Osteoblast (primary cell): ENCODE measurements around the gene RPL13A. TPM values are rescaled to one million over a fixed set of nuclear protein-coding genes. Genes with fewer than 3 reads are reported as not detected.
A peak's percentile ranks its signal among the peaks of the same experiment; 100 is the strongest.

ENCODE experiments used
- DNase-seq: peaks from one replicate; pipeline ENCODE4 v3.0.0; 2011; ENCODE audit warnings: low spot score, mixed read lengths; ENCODE audit not compliant: insufficient read length; ENCODE audit errors: missing footprints
- H2AFZ ChIP-seq: 2 replicates; pipeline ENCODE4 v1.6.0; 2011; ENCODE audit warnings: mild to moderate bottlenecking, low read length
- H3K27ac ChIP-seq: 2 replicates; pipeline ENCODE4 v1.5.1; 2011; ENCODE audit warnings: mild to moderate bottlenecking, low read depth, low read length, moderate library complexity
- H3K27me3 ChIP-seq: 2 replicates; pipeline ENCODE4 v1.6.0; 2012; ENCODE audit warnings: mild to moderate bottlenecking, control low read depth, inconsistent platforms, low read length, moderate library complexity; ENCODE audit not compliant: insufficient read depth
- H3K36me3 ChIP-seq: 2 replicates; pipeline ENCODE4 v1.5.1; 2011; ENCODE audit warnings: mild to moderate bottlenecking, low read length, control low read depth, moderate library complexity; ENCODE audit not compliant: insufficient read depth
- H3K4me1 ChIP-seq: 2 replicates; pipeline ENCODE4 v1.5.1; 2011; ENCODE audit warnings: mild to moderate bottlenecking, low read length, control low read depth, moderate library complexity; ENCODE audit not compliant: insufficient read depth
- H3K4me2 ChIP-seq: 2 replicates; pipeline ENCODE4 v1.6.0; 2011; ENCODE audit warnings: mild to moderate bottlenecking, low read length; ENCODE audit not compliant: insufficient read depth
- H3K4me3 ChIP-seq: fragments of 200-600 bp; sonication (generic); 3 replicates; pipeline ENCODE4 v1.5.1; 2012; ENCODE audit warnings: mild to moderate bottlenecking, low read length, inconsistent platforms; ENCODE audit not compliant: insufficient read depth
- H3K79me2 ChIP-seq: 2 replicates; pipeline ENCODE4 v1.6.0; 2012; ENCODE audit warnings: mild to moderate bottlenecking, low read length, control low read depth, inconsistent platforms; ENCODE audit not compliant: insufficient read depth
- H3K9me3 ChIP-seq: 2 replicates; pipeline ENCODE4 v1.5.1; 2011; ENCODE audit warnings: low read depth, low read length, control low read depth
- H4K20me1 ChIP-seq: 2 replicates; pipeline ENCODE4 v1.6.0; 2012; ENCODE audit warnings: mild to moderate bottlenecking, low read length, control low read depth; ENCODE audit not compliant: insufficient read depth
- total RNA-seq: library from RNA; depleted of rRNA; stranded (reverse); fragments of >200 nt; gene quantifications from 2 replicates; pipeline ENCODE4 v1.2.3, GENCODE V29; 2012
- TF ChIP-seq, protein P1 (sequence below): IDR thresholded peaks from 2 replicates; pipeline ENCODE4 v1.5.1; 2011; ENCODE audit warnings: mild to moderate bottlenecking, low read depth, low read length, moderate library complexity; ENCODE audit errors: extremely low read depth

RPL13A gene
- total RNA-seq, 1 donor, result 2,185 TPM

DNA sequence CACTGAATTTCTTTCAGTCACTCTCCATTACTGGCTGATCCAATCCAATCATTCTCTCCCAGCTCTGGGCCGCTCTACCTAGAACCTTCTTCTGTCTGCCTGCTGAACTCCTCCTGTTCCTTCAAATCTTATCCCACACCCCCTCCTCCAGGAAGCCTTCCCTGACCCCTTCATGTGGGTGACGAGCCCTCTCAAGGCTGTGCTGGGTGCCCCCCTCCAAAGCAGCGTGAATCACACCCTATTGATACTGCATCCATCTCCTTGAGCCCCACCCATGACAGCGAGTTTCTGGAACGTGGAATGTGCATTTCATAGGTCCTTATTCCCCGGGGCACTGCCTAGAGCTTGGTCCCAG, 39.0 kb upstream of the RPL13A start:
- Histone ChIP-seq H3K9me3 (no peaks in the 10 kb centered on the region), H2AFZ (no peak overlapping the region), H3K36me3 (peaks cover 6% of the 10 kb centered on the region), H3K4me1 (peaks cover 5% of the 10 kb centered on the region), H4K20me1 (no peaks in the 10 kb centered on the region), H3K4me2 (no peak overlapping the region), H3K27ac (no peak overlapping the region), H3K4me3 (no peak overlapping the region), H3K79me2 (peaks cover 15% of the 10 kb centered on the region), H3K27me3 (no peaks in the 10 kb centered on the region)
- no peak for DNase-seq
- TF ChIP-seq, protein P1, sequence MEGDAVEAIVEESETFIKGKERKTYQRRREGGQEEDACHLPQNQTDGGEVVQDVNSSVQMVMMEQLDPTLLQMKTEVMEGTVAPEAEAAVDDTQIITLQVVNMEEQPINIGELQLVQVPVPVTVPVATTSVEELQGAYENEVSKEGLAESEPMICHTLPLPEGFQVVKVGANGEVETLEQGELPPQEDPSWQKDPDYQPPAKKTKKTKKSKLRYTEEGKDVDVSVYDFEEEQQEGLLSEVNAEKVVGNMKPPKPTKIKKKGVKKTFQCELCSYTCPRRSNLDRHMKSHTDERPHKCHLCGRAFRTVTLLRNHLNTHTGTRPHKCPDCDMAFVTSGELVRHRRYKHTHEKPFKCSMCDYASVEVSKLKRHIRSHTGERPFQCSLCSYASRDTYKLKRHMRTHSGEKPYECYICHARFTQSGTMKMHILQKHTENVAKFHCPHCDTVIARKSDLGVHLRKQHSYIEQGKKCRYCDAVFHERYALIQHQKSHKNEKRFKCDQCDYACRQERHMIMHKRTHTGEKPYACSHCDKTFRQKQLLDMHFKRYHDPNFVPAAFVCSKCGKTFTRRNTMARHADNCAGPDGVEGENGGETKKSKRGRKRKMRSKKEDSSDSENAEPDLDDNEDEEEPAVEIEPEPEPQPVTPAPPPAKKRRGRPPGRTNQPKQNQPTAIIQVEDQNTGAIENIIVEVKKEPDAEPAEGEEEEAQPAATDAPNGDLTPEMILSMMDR, result no peak

DNA sequence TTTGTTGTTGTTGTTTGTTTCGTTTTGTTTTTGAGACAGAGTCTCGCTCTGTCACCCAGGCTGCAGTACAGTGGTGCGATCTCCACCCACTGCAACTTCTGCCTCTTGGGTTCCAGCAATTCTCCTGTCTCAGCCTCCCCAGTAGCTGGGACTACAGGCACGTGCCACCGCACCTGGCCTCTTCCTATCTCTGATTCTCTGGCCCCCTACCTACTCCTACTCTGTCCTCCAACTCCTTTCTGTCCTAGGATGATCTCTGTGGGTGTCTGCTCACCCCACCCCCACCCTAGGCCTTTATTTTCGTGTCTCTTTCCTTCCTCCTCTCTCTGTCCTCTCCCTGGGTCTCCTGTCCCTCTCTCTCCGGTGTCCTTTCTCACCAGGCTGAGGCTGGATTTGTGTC, 37.0 kb upstream of the RPL13A start:
- Histone ChIP-seq H3K79me2 (peaks cover 27% of the 10 kb centered on the region), H3K27ac (no peak overlapping the region), H2AFZ (peak overlapping the region; percentile 41), H3K9me3 (no peaks in the 10 kb centered on the region), H3K4me2 (peak overlapping the region; percentile 94), H4K20me1 (no peaks in the 10 kb centered on the region), H3K27me3 (no peaks in the 10 kb centered on the region), H3K36me3 (peaks cover 6% of the 10 kb centered on the region), H3K4me3 (peak overlapping the region; percentile 98), H3K4me1 (peaks cover 15% of the 10 kb centered on the region)
- peak; percentile 4 for DNase-seq
- TF ChIP-seq, protein P1, result no peak

DNA sequence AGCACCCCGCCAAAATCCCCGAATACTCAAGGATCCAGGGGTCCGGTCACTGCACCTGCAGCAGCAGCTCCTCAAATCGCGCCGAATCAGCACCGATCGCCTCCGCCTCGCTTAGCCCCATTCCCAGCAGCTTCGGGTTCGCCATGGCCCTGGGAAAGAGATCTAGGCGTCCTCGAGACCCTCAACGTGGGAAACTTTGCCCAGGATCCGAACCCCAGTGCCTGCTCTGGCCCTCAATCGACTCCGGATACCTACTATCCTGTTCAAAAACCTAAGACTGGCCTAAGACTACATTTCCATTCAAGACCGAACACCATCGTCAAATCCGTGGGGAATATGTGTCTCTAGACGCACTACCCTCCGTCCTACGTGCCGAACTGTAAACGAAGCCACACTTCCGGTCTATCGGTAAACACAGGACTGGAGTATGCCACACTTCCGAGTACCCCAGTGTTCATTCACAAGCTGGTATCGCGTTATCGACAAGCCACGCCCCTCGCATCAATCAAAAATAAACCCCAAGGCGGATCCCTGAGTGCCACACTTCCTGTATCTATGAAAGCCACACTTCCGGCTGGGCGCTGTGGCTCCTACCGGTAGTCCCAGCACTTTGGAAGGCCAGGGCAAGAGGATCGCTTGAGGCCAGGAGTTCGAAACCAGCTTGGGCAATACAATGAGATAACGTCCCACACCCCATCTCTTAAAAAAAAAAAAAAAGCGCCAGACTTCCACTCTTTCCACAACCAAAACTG, 35.8 kb upstream of the RPL13A start, which contains the start of gene PIH1D1:
Gene PIH1D1 (minus strand): TSS at position 385 of the 752 bp plus-strand sequence. CDS start 240 bp downstream, at position 145.
- Histone ChIP-seq H2AFZ (peak within 1 kb of the TSS; percentile 91), H3K4me1 (peaks cover 15% of the 10 kb centered on the region), H3K36me3 (peaks cover 6% of the 10 kb centered on the region), H3K9me3 (no peaks in the 10 kb centered on the region), H3K27ac (peak within 1 kb of the TSS; percentile 98), H3K4me3 (peak within 1 kb of the TSS; percentile 98), H3K27me3 (no peaks in the 10 kb centered on the region), H4K20me1 (no peaks in the 10 kb centered on the region), H3K4me2 (peak within 1 kb of the TSS; percentile 98), H3K79me2 (peaks cover 27% of the 10 kb centered on the region)
- TF ChIP-seq, protein P1, result no peak
- peak; percentile 98 for DNase-seq

DNA sequence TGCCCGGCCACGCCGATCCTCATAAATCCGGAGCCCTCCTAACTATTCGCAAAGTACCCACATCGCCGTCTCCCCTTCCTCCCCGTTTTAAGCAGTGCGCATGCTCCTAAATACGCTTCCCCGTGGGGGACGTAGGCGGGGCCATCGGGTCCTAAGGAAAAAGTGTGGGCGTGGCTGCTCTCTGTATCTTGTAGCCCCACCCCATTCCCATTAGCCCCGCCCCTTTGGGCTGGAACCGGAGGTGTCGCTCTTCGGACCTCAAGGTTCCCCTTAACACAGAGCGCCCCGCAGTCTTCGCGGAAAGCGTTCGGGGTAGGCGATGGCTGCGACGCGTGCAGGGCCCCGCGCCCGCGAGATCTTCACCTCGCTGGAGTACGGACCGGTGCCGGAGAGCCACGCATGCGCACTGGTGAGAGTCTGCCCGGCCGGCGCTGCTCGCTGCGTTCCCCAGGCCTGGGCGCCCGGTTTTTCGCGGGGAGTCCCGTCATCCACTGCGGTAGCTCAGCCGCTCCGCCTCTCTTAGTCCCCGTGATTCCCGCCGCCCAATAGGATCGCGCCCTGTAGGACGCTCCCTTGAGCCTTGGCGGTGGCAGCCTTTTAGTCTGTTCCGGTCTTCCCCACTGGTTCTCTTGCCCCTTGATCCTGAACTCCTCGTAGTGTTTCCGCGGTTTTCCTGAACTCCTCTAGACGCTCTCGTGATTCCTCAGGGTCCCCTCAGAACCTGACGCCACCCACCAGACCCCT, 34.2 kb upstream of the RPL13A start, which contains the start of gene ALDH16A1:
Gene ALDH16A1 (plus strand): TSS at position 213 of the 744 bp plus-strand sequence. CDS start 107 bp downstream, at position 320.
- peaks cover 21% of the 10 kb centered on the region for H3K4me1 ChIP-seq
- peak within 1 kb of the TSS; percentile 87 for H3K4me3 ChIP-seq
- TF ChIP-seq, protein P1, result no peak
- peaks cover 27% of the 10 kb centered on the region for H3K79me2 ChIP-seq
- H4K20me1 ChIP-seq, result no peaks in the 10 kb centered on the region
- no peaks in the 10 kb centered on the region for H3K27me3 ChIP-seq
- DNase-seq, result peak; percentile 99
- H3K27ac ChIP-seq, result peak within 1 kb of the TSS; percentile 98
- H2AFZ ChIP-seq, result peak within 1 kb of the TSS; percentile 93
- H3K9me3 ChIP-seq, result no peaks in the 10 kb centered on the region
- peak within 1 kb of the TSS; percentile 98 for H3K4me2 ChIP-seq
- H3K36me3 ChIP-seq, result peaks cover 6% of the 10 kb centered on the region
